ENCODE measurements around the gene NPAS3.

DNA sequence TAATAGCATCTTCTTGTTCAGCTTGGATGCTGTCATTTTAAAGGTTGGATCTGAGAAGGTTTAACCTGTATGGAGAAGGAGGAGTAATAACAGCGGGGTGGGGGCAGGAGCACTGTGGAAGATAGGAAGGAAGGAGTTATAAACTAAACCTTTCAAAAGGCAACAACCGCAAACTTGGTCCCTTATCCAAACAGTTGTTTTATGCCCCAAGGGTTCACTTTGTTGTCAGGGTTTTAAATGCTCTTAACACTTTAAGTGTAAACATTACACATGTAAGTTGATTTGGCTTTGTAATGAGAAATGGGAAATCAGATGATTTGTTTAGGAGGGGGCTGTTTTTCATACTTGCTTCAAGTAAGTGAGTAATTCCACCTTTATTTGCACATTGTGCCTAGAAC, 3.0 kb downstream of the NPAS3 start:
- TF ChIP-seq, protein P1, sequence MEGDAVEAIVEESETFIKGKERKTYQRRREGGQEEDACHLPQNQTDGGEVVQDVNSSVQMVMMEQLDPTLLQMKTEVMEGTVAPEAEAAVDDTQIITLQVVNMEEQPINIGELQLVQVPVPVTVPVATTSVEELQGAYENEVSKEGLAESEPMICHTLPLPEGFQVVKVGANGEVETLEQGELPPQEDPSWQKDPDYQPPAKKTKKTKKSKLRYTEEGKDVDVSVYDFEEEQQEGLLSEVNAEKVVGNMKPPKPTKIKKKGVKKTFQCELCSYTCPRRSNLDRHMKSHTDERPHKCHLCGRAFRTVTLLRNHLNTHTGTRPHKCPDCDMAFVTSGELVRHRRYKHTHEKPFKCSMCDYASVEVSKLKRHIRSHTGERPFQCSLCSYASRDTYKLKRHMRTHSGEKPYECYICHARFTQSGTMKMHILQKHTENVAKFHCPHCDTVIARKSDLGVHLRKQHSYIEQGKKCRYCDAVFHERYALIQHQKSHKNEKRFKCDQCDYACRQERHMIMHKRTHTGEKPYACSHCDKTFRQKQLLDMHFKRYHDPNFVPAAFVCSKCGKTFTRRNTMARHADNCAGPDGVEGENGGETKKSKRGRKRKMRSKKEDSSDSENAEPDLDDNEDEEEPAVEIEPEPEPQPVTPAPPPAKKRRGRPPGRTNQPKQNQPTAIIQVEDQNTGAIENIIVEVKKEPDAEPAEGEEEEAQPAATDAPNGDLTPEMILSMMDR (IDR thresholded peaks at IDR 0.05 in 2 of 3, conservative IDR thresholded peaks at IDR 0.05 in 1 of 3; ENCODE audit: borderline replicate concordance in 1 of 3, insufficient read depth in 1 of 3, low read depth in 2 of 3, low read length in 2 of 3), result no peak
- TF ChIP-seq, protein P2, sequence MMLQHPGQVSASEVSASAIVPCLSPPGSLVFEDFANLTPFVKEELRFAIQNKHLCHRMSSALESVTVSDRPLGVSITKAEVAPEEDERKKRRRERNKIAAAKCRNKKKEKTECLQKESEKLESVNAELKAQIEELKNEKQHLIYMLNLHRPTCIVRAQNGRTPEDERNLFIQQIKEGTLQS (IDR thresholded peaks at IDR 0.05), result no peak
- TF ChIP-seq YY1 (IDR thresholded peaks at IDR 0.05; ENCODE audit: extremely low read depth, insufficient replicate concordance, low read depth, low read length), result no peak
- no peak for TF ChIP-seq EZH2phosphoT487 (IDR thresholded peaks at IDR 0.05; ENCODE audit: borderline replicate concordance)
- TF ChIP-seq JUND (IDR thresholded peaks at IDR 0.05), result no peak
- TF ChIP-seq ELF1 (IDR thresholded peaks at IDR 0.05; ENCODE audit: borderline replicate concordance, low read depth), result no peak
- no peak for TF ChIP-seq EGR1 (IDR thresholded peaks at IDR 0.05; ENCODE audit: low read depth)
